Heart left ventricle (tissue), 16 donors: Measurements from ENCODE around the gene ZNF410. TPM values are rescaled to one million over a fixed set of nuclear protein-coding genes. Genes with fewer than 3 reads are reported as not detected.

Experiments
- ATAC-seq, 4 donors: fragments of 200-7000 bp; cut with Tn5 transposase; one replicate each; pipeline ENCODE4 v1.9.1; 2020 to 2022; ENCODE audit warnings: moderate library complexity in 4 of 4, mild to moderate bottlenecking in 3 of 4, moderate number of reproducible peaks in 1 of 4
- DNase-seq, 5 donors: peaks; one replicate each; pipeline ENCODE4 v3.0.0-alpha.2; 2020
- H3K27ac ChIP-seq, 12 donors: fragments of 200-600 bp; sonication (generic) in 4 of 12; one replicate each; pipeline versions ENCODE4 v1.5.0 to v1.8.0; 2016 to 2022; ENCODE audit warnings: mild to moderate bottlenecking in 2 of 12
- H3K27me3 ChIP-seq, 9 donors: fragments of 200-600 bp; sonication (generic) in 2 of 9; one replicate each; pipeline versions ENCODE4 v1.5.1 to v1.8.0; 2016 to 2022; ENCODE audit warnings: mild to moderate bottlenecking in 3 of 9
- H3K36me3 ChIP-seq, 9 donors: fragments of 200-600 bp; sonication (generic) in 2 of 9; one replicate each; pipeline versions ENCODE4 v1.5.0 to v1.8.0; 2018 to 2022; ENCODE audit warnings: mild to moderate bottlenecking in 2 of 9
- H3K4me1 ChIP-seq, 12 donors: fragments of 200-600 bp; sonication (generic) in 4 of 12; one replicate each; pipeline versions ENCODE4 v1.5.0 to v1.8.0; 2016 to 2022; ENCODE audit warnings: mild to moderate bottlenecking in 3 of 12
- H3K4me3 ChIP-seq, 12 donors: fragments of 200-600 bp; sonication (generic) in 4 of 12; one replicate each; pipeline versions ENCODE4 v1.5.0 to v1.8.0; 2017 to 2022; ENCODE audit warnings: mild to moderate bottlenecking in 9 of 12, moderate library complexity in 4 of 12
- H3K9me3 ChIP-seq, 12 donors: fragments of 200-600 bp; sonication (generic) in 4 of 12; one replicate each; pipeline versions ENCODE4 v1.5.0 to v1.8.0; 2016 to 2022; ENCODE audit warnings: mild to moderate bottlenecking in 1 of 12
- POLR2A ChIP-seq, 2 donors: fragments of 450-650 bp; IDR thresholded peaks; one replicate each; pipeline ENCODE4 v1.6.1; 2017; ENCODE audit warnings: antibody characterized with exemption in 2 of 2, mild to moderate bottlenecking in 2 of 2, moderate library complexity in 2 of 2
- WGBS, 4 donors: extraction: QIAGEN DNeasy Blood & Tissue Kit in 2 of 4; methylation state at CpG; one replicate each; pipeline versions ENCODE4 v1.1.5 to v1.1.7; 2013 to 2018; 5-methylcytosine and 5-hydroxymethylcytosine counted together
- intact Hi-C, 10 donors: fragments of 100-400 bp; cut with DNase I; formaldehyde crosslinking; loops; one replicate each; pipeline versions ENCODE4 v1.11.1 to v1.14.2; 2022
- polyA plus RNA-seq, 2 donors: library from polyadenylated mRNA; stranded (reverse); fragments of 200-250 nt; gene quantifications; one replicate each; pipeline ENCODE4 v1.2.3, GENCODE V29; 2013
- total RNA-seq, 9 donors: library from RNA; depleted of rRNA in 2 of 9; stranded (reverse); fragments of >200 nt in 2 of 9; fragmentation: NEBNext Ultra II Directional in 3 of 9; extraction: Animal tissue kit (Norgen Biotek cat#: 25700) in 3 of 9; gene quantifications; one replicate each; pipeline versions ENCODE4 v1.1.0 to v1.2.4, GENCODE V29; 2016 to 2023
- TF ChIP-seq, protein P1 (sequence below), 12 donors: fragments of 200-600 bp; sonication (generic) in 4 of 12; IDR thresholded peaks; one replicate each; pipeline versions ENCODE4 v1.5.0 to v1.8.0; 2018 to 2022; ENCODE audit warnings: antibody characterized with exemption in 12 of 12, mild to moderate bottlenecking in 5 of 12
- donor health status: ischemic (EF 13 %, LVEDD 7.1; RV severe dilation, severe dysfunction).
- donor health status: healthy with polysubstance abuse.
- donor health status: DM: no; HTN: yes; CAD: no.
- donor health status: DM: no; HTN: no; CAD: no.
- donor health status: ischemic (EF 25% LVEDD 6.9; RV normal size, moderate dysfunction).
- donor health status: ischemic (EF 25% LVEDD 5.7; RV mildly dilated, moderate dysfunction).
- donor health status: healthy.
- donor health status: DM: yes; HTN: yes; CAD: no.
- donor health status: ischemic (EF 35%, LVEDD 5.7; RV mildly dilated, moderate dysfunction).
- donor health status: nonischemic (EF 11% LVEDD 7.7; RV severe dilation, severe dysfunction).
- donor health status: DM: yes; HTN: yes; CAD: no.
- donor health status: PGD.
- donor health status: ischemic (EF 29% LVEDD 5.4; RV normal size, mild dysfunction).
- donor health status: nonischemic (EF 23%, LVEDD 6.1; RV moderate dilation, normal function).

ZNF410 gene
- total and polyA plus RNA-seq, 11 donors: 11.9 to 29.0 (median 20.1) TPM

DNA sequence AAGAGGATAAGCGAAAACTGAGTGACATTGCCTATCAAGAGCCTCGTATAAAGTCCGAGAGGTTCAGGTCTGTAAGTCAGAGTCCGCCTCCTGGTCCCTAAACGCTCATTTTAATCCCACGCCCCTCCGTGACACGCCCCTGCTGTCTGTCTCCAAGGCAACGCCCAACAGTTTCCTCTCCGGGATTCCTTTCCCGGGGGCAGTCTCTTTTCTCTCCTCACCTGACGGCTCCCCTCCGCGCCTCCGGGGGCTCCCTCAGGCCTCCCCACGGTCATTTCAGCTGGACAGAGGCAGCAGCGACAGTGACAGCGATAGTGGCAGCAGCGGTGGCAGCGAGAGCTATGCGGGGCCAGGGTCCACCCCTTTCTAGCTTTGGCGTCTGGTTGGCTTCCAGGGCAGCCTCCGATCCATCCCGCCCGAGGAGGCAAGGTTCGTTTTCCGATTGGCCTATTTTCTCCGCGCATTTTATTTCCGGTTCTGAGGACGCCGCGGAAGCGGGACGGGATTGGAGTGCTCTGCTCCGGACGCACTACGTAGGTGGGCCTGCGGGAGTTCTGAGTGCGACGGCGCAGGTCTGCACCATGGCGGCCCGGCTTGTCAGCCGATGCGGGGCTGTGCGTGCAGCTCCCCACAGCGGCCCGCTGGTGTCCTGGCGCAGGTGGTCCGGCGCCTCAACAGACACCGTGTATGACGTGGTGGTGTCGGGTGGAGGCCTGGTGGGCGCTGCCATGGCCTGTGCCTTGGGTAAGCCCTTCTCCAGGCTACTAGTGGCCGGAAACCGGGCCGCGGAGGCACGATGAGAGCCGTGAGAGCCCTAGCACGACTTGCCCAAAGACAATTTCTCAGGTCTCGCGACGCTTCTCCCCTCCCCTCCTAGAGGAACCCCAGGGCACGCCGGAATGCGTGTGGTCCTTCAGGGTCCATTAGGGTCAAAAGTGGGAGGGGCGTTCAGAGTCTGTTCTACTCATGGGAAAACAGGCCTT lies 63.4 kb downstream of the ZNF410 start, which contains the start of the genes COQ6 and FAM161B:
TSS of gene COQ6 (plus strand) at position 551 of the 983 bp plus-strand sequence. CDS start at position 582, 31 bp downstream.
TSS of gene FAM161B (minus strand) at position 343 of the 983 bp plus-strand sequence. CDS start at position 275, 68 bp downstream.
- 0% methylated on average over 39 to 70 of the region's 70 CpGs for WGBS, 4 donors
- peak in 1 of 2 donors; percentile 75 for TF ChIP-seq POLR2A (IDR thresholded peaks at IDR 0.05)
- TF ChIP-seq, protein P1, sequence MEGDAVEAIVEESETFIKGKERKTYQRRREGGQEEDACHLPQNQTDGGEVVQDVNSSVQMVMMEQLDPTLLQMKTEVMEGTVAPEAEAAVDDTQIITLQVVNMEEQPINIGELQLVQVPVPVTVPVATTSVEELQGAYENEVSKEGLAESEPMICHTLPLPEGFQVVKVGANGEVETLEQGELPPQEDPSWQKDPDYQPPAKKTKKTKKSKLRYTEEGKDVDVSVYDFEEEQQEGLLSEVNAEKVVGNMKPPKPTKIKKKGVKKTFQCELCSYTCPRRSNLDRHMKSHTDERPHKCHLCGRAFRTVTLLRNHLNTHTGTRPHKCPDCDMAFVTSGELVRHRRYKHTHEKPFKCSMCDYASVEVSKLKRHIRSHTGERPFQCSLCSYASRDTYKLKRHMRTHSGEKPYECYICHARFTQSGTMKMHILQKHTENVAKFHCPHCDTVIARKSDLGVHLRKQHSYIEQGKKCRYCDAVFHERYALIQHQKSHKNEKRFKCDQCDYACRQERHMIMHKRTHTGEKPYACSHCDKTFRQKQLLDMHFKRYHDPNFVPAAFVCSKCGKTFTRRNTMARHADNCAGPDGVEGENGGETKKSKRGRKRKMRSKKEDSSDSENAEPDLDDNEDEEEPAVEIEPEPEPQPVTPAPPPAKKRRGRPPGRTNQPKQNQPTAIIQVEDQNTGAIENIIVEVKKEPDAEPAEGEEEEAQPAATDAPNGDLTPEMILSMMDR (IDR thresholded peaks at IDR 0.05): peak in 4 of 12 donors; percentile 3 to 23 (median 11)

GRCh38 chr14:73953731-73954130 lies 67.1 kb downstream of the ZNF410 start:
- Histone ChIP-seq H3K4me3 (no peak overlapping the region), H3K4me1 (peaks cover 4 to 19% (median 12%) of the 10 kb centered on the region in 12 donors), H3K27me3 (no peaks in the 10 kb centered on the region), H3K9me3 (no peaks in the 10 kb centered on the region), H3K27ac (no peak overlapping the region), H3K36me3 (peaks cover 0 to 66% (median 60%) of the 10 kb centered on the region in 9 donors)
- DNase-seq (no peak), ATAC-seq (no peak)
- intact Hi-C loops: loop anchor here in 2 of 10 donors (10.0 kb wide), 1 partner anchor 61 kb away; the partner anchor contains the start of genes BBOF1 (in 2 of the 2) and ENTPD5 (in 2 of the 2)
- WGBS, 4 donors: 70 to 73% (median 72%) methylated on average over 1 of the region's 1 CpG
- TF ChIP-seq, protein P1 (IDR thresholded peaks at IDR 0.05): no peak
- no peak for TF ChIP-seq POLR2A (IDR thresholded peaks at IDR 0.05)

More for the DNA sequence above, 63.4 kb downstream of the ZNF410 start, which contains the start of the genes COQ6 and FAM161B:
- H3K27ac ChIP-seq: peak within 1 kb of the TSS; percentile 66 to 96 (median 92)
- H3K36me3 ChIP-seq: peaks cover 0 to 48% (median 30%) of the 10 kb centered on the region in 9 donors
- no peaks in the 10 kb centered on the region for H3K27me3 ChIP-seq
- H3K4me1 ChIP-seq: peaks cover 4 to 19% (median 12%) of the 10 kb centered on the region in 12 donors
- intact Hi-C loops: loop anchor here in 4 of 10 donors (1.0 to 10.0 kb wide), 3 partner anchors 63 to 69 kb away; partner anchors contain the start of genes BBOF1 (in 3 of the 4), ENTPD5 (in 3 of the 4) and ZNF410 (in 1 of the 4)
- no peaks in the 10 kb centered on the region for H3K9me3 ChIP-seq
- peak within 1 kb of the TSS; percentile 62 to 99 (median 76) for H3K4me3 ChIP-seq
- ATAC-seq (peak; percentile 98 to 99 (median 99)), DNase-seq (peak; percentile 94 to 97 (median 95))

DNA sequence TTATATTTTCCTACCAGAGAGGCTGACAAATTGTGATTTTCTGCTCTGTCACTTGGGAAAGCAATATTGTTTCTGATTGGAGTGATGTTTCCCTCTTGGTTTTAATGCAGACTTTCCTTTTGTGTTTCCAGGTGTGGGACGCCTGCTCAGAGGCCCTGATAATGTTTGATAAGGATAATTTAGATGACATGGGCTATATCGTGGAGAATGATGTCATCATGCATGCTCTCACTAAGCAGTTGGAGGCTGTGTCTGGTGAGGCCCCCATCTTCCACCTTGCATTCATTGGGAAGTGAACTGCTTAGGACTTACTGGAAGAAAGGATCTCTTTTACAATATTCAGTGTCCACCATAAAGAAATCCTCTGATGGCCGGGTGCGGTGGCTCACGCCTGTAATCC lies 69.0 kb downstream of the ZNF410 start:
- H3K27me3 ChIP-seq: no peaks in the 10 kb centered on the region
- H3K27ac ChIP-seq: no peak overlapping the region
- intact Hi-C loops: loop anchor here in 2 of 10 donors (10.0 kb wide), 1 partner anchor 59 kb away; the partner anchor contains the start of genes BBOF1 (in 2 of the 2) and ENTPD5 (in 2 of the 2)
- H3K36me3 ChIP-seq: peaks cover 0 to 85% (median 80%) of the 10 kb centered on the region in 9 donors
- no peaks in the 10 kb centered on the region for H3K9me3 ChIP-seq
- H3K4me3 ChIP-seq: no peak overlapping the region
- no peak for DNase-seq
- H3K4me1 ChIP-seq: peaks cover 4 to 14% (median 8%) of the 10 kb centered on the region in 12 donors
- no peak for ATAC-seq
- no peak for TF ChIP-seq POLR2A (IDR thresholded peaks at IDR 0.05)
- TF ChIP-seq, protein P1 (IDR thresholded peaks at IDR 0.05): no peak
- WGBS, 4 donors: 75 to 87% (median 82%) methylated on average over 5 of the region's 5 CpGs
